GM21737 (cell line): ENCODE results near the gene SPAG5.

ENCODE experiments used
- ATAC-seq: cut with Tn5 transposase; IDR thresholded peaks from one replicate; pipeline ENCODE4 v1.9.1; 2021; ENCODE audit warnings: mild to moderate bottlenecking, moderate library complexity; ENCODE audit not compliant: unreplicated experiment

Gene SPAG5

GRCh38 chr17:28598799-28599310 lies at the start of gene SPAG5:
Gene SPAG5, minus strand, starts transcription at chr17:28599025. Its CDS starts 79 bp downstream, at chr17:28598946.
- ATAC-seq = peak; percentile 82

GRCh38 chr17:28646039-28646754 lies 47.4 kb upstream of the SPAG5 start:
- ATAC-seq = no peak

GRCh38 chr17:28645576-28645939 lies 46.7 kb upstream of the SPAG5 start:
- no peak for ATAC-seq

- ATAC-seq = peak; percentile 91
These were observed 46.2 kb upstream of the SPAG5 start, which contains the start of gene BLTP2 for GRCh38 chr17:28644787-28645575. Gene BLTP2, minus strand, starts transcription at chr17:28645158. Its CDS starts 102 bp downstream, at chr17:28645056.

- peak; percentile 3 for ATAC-seq
These were observed 45.4 kb upstream of the SPAG5 start for GRCh38 chr17:28643983-28644786.

- ATAC-seq = no peak
These were observed 42.8 kb upstream of the SPAG5 start for GRCh38 chr17:28641579-28641978.

- ATAC-seq = no peak
These were observed 36.7 kb upstream of the SPAG5 start for GRCh38 chr17:28635506-28635905.

- ATAC-seq = no peak
These were observed 35.5 kb upstream of the SPAG5 start for GRCh38 chr17:28634206-28634865.

- ATAC-seq = no peak
These were observed 28.0 kb upstream of the SPAG5 start for GRCh38 chr17:28626818-28627217.

GRCh38 chr17:28624148-28624547 lies 25.3 kb upstream of the SPAG5 start:
- no peak for ATAC-seq

GRCh38 chr17:28623696-28624095 lies 24.9 kb upstream of the SPAG5 start:
- no peak for ATAC-seq

GRCh38 chr17:28622186-28622585 lies 23.4 kb upstream of the SPAG5 start:
- no peak for ATAC-seq

- ATAC-seq = no peak
These were observed 21.2 kb upstream of the SPAG5 start for GRCh38 chr17:28620010-28620409.

GRCh38 chr17:28618464-28618863 lies 19.6 kb upstream of the SPAG5 start:
- ATAC-seq = no peak

- no peak for ATAC-seq
These were observed 17.5 kb upstream of the SPAG5 start for GRCh38 chr17:28616281-28616680.

GRCh38 chr17:28615260-28615940 lies 16.6 kb upstream of the SPAG5 start:
- ATAC-seq = no peak

- no peak for ATAC-seq
These were observed 15.1 kb upstream of the SPAG5 start, which contains the start of gene RSKR for GRCh38 chr17:28613931-28614381. Gene RSKR, minus strand, starts transcription at chr17:28614185. Its CDS starts 24 bp downstream, at chr17:28614161.

- no peak for ATAC-seq
These were observed 14.4 kb upstream of the SPAG5 start for GRCh38 chr17:28612936-28613872.

- ATAC-seq = no peak
These were observed 13.7 kb upstream of the SPAG5 start for GRCh38 chr17:28612531-28612930.
